Dermis blood vessel endothelial cell (primary cell): ENCODE measurements around the gene HELB. TPM values are rescaled to one million over a fixed set of nuclear protein-coding genes. Genes with fewer than 3 reads are reported as not detected.
"Not testable (repeated sequence)": the region's sequence is repeated elsewhere in the genome, so short reads cannot be mapped to it uniquely, and the experiment has no call there.

ENCODE experiments used
- DNase-seq: peaks from one replicate; pipeline ENCODE4 v3.0.0; 2010
- total RNA-seq: library from RNA; depleted of rRNA; stranded (reverse); fragments of >200 nt; gene quantifications from 2 replicates; pipeline ENCODE4 v1.2.3, GENCODE V29; 2014

Gene HELB
- total RNA-seq, 1 donor from 2014 or later = 4.4 TPM

GRCh38 chr12:66303316-66303804 is 1.1 kb downstream of the HELB start:
- not testable (repeated sequence) for DNase-seq

GRCh38 chr12:66304296-66304900 is 2.1 kb downstream of the HELB start:
- no peak for DNase-seq

GRCh38 chr12:66309606-66310005 is 7.3 kb downstream of the HELB start:
- no peak for DNase-seq

- DNase-seq = no peak
Measured at GRCh38 chr12:66312189-66312588, 9.9 kb downstream of the HELB start.

GRCh38 chr12:66314278-66314677 is 12.0 kb downstream of the HELB start:
- DNase-seq = no peak

GRCh38 chr12:66319266-66319954 is 17.1 kb downstream of the HELB start:
- no peak for DNase-seq

GRCh38 chr12:66320996-66321395 is 18.7 kb downstream of the HELB start:
- no peak for DNase-seq

GRCh38 chr12:66321435-66321834 is 19.1 kb downstream of the HELB start:
- DNase-seq = peak; percentile 9

GRCh38 chr12:66323017-66323416 is 20.7 kb downstream of the HELB start:
- DNase-seq = no peak

- no peak for DNase-seq
Measured at GRCh38 chr12:66329941-66330340, 27.6 kb downstream of the HELB start.

GRCh38 chr12:66331016-66331415 is 28.7 kb downstream of the HELB start:
- no peak for DNase-seq

GRCh38 chr12:66331814-66332213 is 29.5 kb downstream of the HELB start:
- DNase-seq = no peak

GRCh38 chr12:66335746-66336145 is 33.5 kb downstream of the HELB start:
- no peak for DNase-seq

GRCh38 chr12:66337381-66338010 is 35.2 kb downstream of the HELB start:
- DNase-seq = no peak

- no peak for DNase-seq
Measured at GRCh38 chr12:66340131-66340530, 37.8 kb downstream of the HELB start.

GRCh38 chr12:66341126-66341525 is 38.8 kb downstream of the HELB start:
- DNase-seq = no peak

- no peak for DNase-seq
Measured at GRCh38 chr12:66345212-66345611, 42.9 kb downstream of the HELB start.

- DNase-seq = no peak
Measured at GRCh38 chr12:66345956-66346355, 43.7 kb downstream of the HELB start.

GRCh38 chr12:66351301-66351700 is 49.0 kb downstream of the HELB start:
- DNase-seq = no peak

GRCh38 chr12:66352197-66352596 is 49.9 kb downstream of the HELB start:
- peak; percentile 61 for DNase-seq

GRCh38 chr12:66352899-66353298 is 50.6 kb downstream of the HELB start:
- DNase-seq = no peak

GRCh38 chr12:66354291-66354690 is 52.0 kb downstream of the HELB start:
- no peak for DNase-seq

- no peak for DNase-seq
Measured at GRCh38 chr12:66359300-66359699, 57.0 kb downstream of the HELB start.

- DNase-seq = no peak
Measured at GRCh38 chr12:66361703-66362102, 59.4 kb downstream of the HELB start.
